Mononuclear cell (primary cell): Measurements from ENCODE around the gene ENTPD8. TPM values are rescaled to one million over a fixed set of nuclear protein-coding genes. Genes with fewer than 3 reads are reported as not detected.

ENCODE experiments used
- H3K27me3 ChIP-seq: 2 replicates; pipeline ENCODE4 v1.6.0; 2011; ENCODE audit warnings: low read length, control low read depth; ENCODE audit not compliant: insufficient read depth
- H3K4me1 ChIP-seq: 2 replicates; pipeline ENCODE4 v1.5.1; 2011; ENCODE audit warnings: mild to moderate bottlenecking, low read length, control low read depth; ENCODE audit not compliant: insufficient read depth
- H3K4me3 ChIP-seq: 2 replicates; pipeline ENCODE4 v1.5.1; 2011; ENCODE audit warnings: mild to moderate bottlenecking, low read length, moderate library complexity
- H3K9me3 ChIP-seq: 2 replicates; pipeline ENCODE4 v1.5.1; 2011; ENCODE audit warnings: low read depth, mild to moderate bottlenecking, control low read depth, low read length
- total RNA-seq: library from RNA; depleted of rRNA; stranded (reverse); fragments of >200 nt; gene quantifications from one replicate; pipeline ENCODE4 v1.2.3, GENCODE V29; 2012

ENTPD8 gene
- total RNA-seq, 1 donor = not detected

GRCh38 chr9:137448602-137448962 is 7.4 kb upstream of the ENTPD8 start:
- Histone ChIP-seq H3K9me3 (no peaks in the 10 kb centered on the region), H3K4me1 (peaks cover 50% of the 10 kb centered on the region), H3K27me3 (no peaks in the 10 kb centered on the region), H3K4me3 (no peak overlapping the region)

- Histone ChIP-seq H3K27me3 (no peaks in the 10 kb centered on the region), H3K4me1 (peaks cover 44% of the 10 kb centered on the region), H3K4me3 (no peak overlapping the region), H3K9me3 (no peaks in the 10 kb centered on the region)
Observed at GRCh38 chr9:137447722-137448601, 6.8 kb upstream of the ENTPD8 start.

GRCh38 chr9:137446851-137447471 is 5.8 kb upstream of the ENTPD8 start:
- Histone ChIP-seq H3K9me3 (no peaks in the 10 kb centered on the region), H3K4me1 (peaks cover 34% of the 10 kb centered on the region), H3K4me3 (no peak overlapping the region), H3K27me3 (peaks cover 5% of the 10 kb centered on the region)

GRCh38 chr9:137445930-137446431 is 4.8 kb upstream of the ENTPD8 start:
- peaks cover 33% of the 10 kb centered on the region for H3K4me1 ChIP-seq
- H3K9me3 ChIP-seq = no peaks in the 10 kb centered on the region
- H3K27me3 ChIP-seq = peaks cover 6% of the 10 kb centered on the region
- H3K4me3 ChIP-seq = no peak overlapping the region

- Histone ChIP-seq H3K4me3 (no peak overlapping the region), H3K27me3 (peaks cover 6% of the 10 kb centered on the region), H3K9me3 (no peaks in the 10 kb centered on the region), H3K4me1 (peaks cover 33% of the 10 kb centered on the region)
Observed at GRCh38 chr9:137445275-137445807, 4.2 kb upstream of the ENTPD8 start.

- Histone ChIP-seq H3K4me3 (no peak overlapping the region), H3K9me3 (no peaks in the 10 kb centered on the region), H3K27me3 (peaks cover 6% of the 10 kb centered on the region), H3K4me1 (peaks cover 27% of the 10 kb centered on the region)
Observed at GRCh38 chr9:137444106-137444790, 3.1 kb upstream of the ENTPD8 start.

GRCh38 chr9:137441935-137442321 is 771 bp upstream of the ENTPD8 start:
- peaks cover 6% of the 10 kb centered on the region for H3K27me3 ChIP-seq
- H3K4me3 ChIP-seq = no peak overlapping the region
- no peaks in the 10 kb centered on the region for H3K9me3 ChIP-seq
- peaks cover 22% of the 10 kb centered on the region for H3K4me1 ChIP-seq

GRCh38 chr9:137439158-137439714 is 1.9 kb downstream of the ENTPD8 start:
- H3K4me3 ChIP-seq = no peak overlapping the region
- no peaks in the 10 kb centered on the region for H3K4me1 ChIP-seq
- no peaks in the 10 kb centered on the region for H3K9me3 ChIP-seq
- peaks cover 6% of the 10 kb centered on the region for H3K27me3 ChIP-seq

- Histone ChIP-seq H3K27me3 (peaks cover 6% of the 10 kb centered on the region), H3K4me1 (no peaks in the 10 kb centered on the region), H3K9me3 (no peaks in the 10 kb centered on the region), H3K4me3 (no peak overlapping the region)
Observed at GRCh38 chr9:137438591-137439157, 2.5 kb downstream of the ENTPD8 start.

GRCh38 chr9:137437691-137438590 is 3.2 kb downstream of the ENTPD8 start:
- Histone ChIP-seq H3K9me3 (no peaks in the 10 kb centered on the region), H3K4me3 (no peak overlapping the region), H3K27me3 (peaks cover 6% of the 10 kb centered on the region), H3K4me1 (no peaks in the 10 kb centered on the region)

- Histone ChIP-seq H3K27me3 (peaks cover 1% of the 10 kb centered on the region), H3K4me1 (no peaks in the 10 kb centered on the region)
Observed at GRCh38 chr9:137436761-137437600, 4.2 kb downstream of the ENTPD8 start.

GRCh38 chr9:137435980-137436760 is 5.0 kb downstream of the ENTPD8 start:
- Histone ChIP-seq H3K9me3 (no peaks in the 10 kb centered on the region), H3K27me3 (no peaks in the 10 kb centered on the region), H3K4me3 (no peak overlapping the region), H3K4me1 (no peaks in the 10 kb centered on the region)

More at GRCh38 chr9:137436761-137437600, 4.2 kb downstream of the ENTPD8 start:
- Histone ChIP-seq H3K9me3 (no peaks in the 10 kb centered on the region), H3K4me3 (no peak overlapping the region)
